PC-9 (cell line): ENCODE data around the gene PTAFR. TPM values are rescaled to one million over a fixed set of nuclear protein-coding genes. Genes with fewer than 3 reads are reported as not detected.

Experiments used
- BruUV-seq: library from RNA; stranded (reverse); fragments of 400-500 nt; replicated peaks from 2 replicates; lab custom pipeline; 2021; lab: Mats Ljungman, UMichigan
- CTCF ChIA-PET: fragments of 300-600 bp; sonication (Branson Sonifier 250); formaldehyde crosslinking; loops from one replicate; lab custom pipeline; 2022; ENCODE audit warnings: antibody characterized with exemption; lab: Charles Lee
- POLR2A ChIA-PET: fragments of 300-600 bp; sonication (Branson Sonifier 250); formaldehyde crosslinking; loops from one replicate; lab custom pipeline; 2022; ENCODE audit warnings: antibody characterized with exemption; ENCODE audit not compliant: unreplicated experiment; lab: Charles Lee
- DNase-seq, 2 experiments: peaks; one replicate each; pipeline versions ENCODE4 v3.0.0 to v3.0.0-alpha.2; 2015 to 2022; ENCODE audit warnings: mixed read lengths in 1 of 2
- H2AFZ ChIP-seq: fragments of 200-600 bp; sonication (generic); 2 replicates; pipeline ENCODE4 v1.8.1; 2017; ENCODE audit warnings: antibody characterized with exemption
- H3F3A ChIP-seq: fragments of 200-600 bp; sonication (generic); 2 replicates; pipeline ENCODE4 v1.8.1; 2017; ENCODE audit warnings: antibody characterized with exemption, mild to moderate bottlenecking, low read depth; ENCODE audit not compliant: insufficient read depth
- H3K27ac ChIP-seq: fragments of 200-600 bp; sonication (generic); 2 replicates; pipeline ENCODE4 v1.6.1; 2016; ENCODE audit warnings: mixed run types
- H3K27me3 ChIP-seq: fragments of 200-600 bp; sonication (generic); 2 replicates; pipeline ENCODE4 v1.6.1; 2016; ENCODE audit warnings: low read depth, mixed run types; ENCODE audit not compliant: insufficient read depth
- H3K36me3 ChIP-seq: fragments of 200-600 bp; sonication (generic); 2 replicates; pipeline ENCODE4 v1.6.1; 2016; ENCODE audit warnings: low read depth, mixed run types
- H3K4me1 ChIP-seq: fragments of 200-600 bp; sonication (generic); replicated peaks from 2 replicates; pipeline ENCODE4 v1.6.1; 2016; ENCODE audit warnings: mixed run types; ENCODE audit not compliant: insufficient read depth
- H3K4me2 ChIP-seq: fragments of 200-600 bp; sonication (generic); 2 replicates; pipeline ENCODE4 v1.6.1; 2017; ENCODE audit warnings: mixed run types
- H3K4me3 ChIP-seq: fragments of 200-600 bp; sonication (generic); 2 replicates; pipeline ENCODE4 v1.6.1; 2016; ENCODE audit warnings: mixed run types
- H3K79me2 ChIP-seq: fragments of 200-600 bp; sonication (generic); 2 replicates; pipeline ENCODE4 v1.6.1; 2017; ENCODE audit warnings: low read depth, mixed run types
- H3K9me2 ChIP-seq: fragments of 200-600 bp; sonication (generic); 2 replicates; pipeline ENCODE4 v1.8.1; 2017; ENCODE audit warnings: mild to moderate bottlenecking; ENCODE audit not compliant: insufficient read depth
- H3K9me3 ChIP-seq: fragments of 200-600 bp; sonication (generic); 2 replicates; pipeline ENCODE4 v1.8.1; 2016; ENCODE audit warnings: low read depth; ENCODE audit not compliant: insufficient read depth
- H4K20me1 ChIP-seq: fragments of 200-600 bp; sonication (generic); 2 replicates; pipeline ENCODE4 v1.8.1; 2017; ENCODE audit not compliant: insufficient read depth
- EZH2 ChIP-seq: fragments of 200-600 bp; sonication (generic); IDR thresholded peaks from 2 replicates; pipeline ENCODE4 v1.8.0; 2017; ENCODE audit warnings: antibody characterized with exemption, low read depth
- intact Hi-C: fragments of 100-400 bp; cut with micrococcal nuclease; formaldehyde crosslinking; loops from one replicate; pipeline ENCODE4 v1.10.0; 2022; ENCODE audit not compliant: unreplicated experiment
- total RNA-seq: library from RNA; stranded (reverse); gene quantifications from 2 replicates; pipeline ENCODE4 v1.2.3, GENCODE V29; 2021
- TF ChIP-seq, protein P1 (sequence below): fragments of 200-600 bp; sonication (generic); conservative IDR thresholded peaks from 2 replicates; pipeline ENCODE4 v1.6.1; 2017; ENCODE audit warnings: mixed run types, antibody characterized with exemption, mild to moderate bottlenecking, moderate library complexity

The PTAFR gene
- total RNA-seq, 1 experiment from 2014 or later: 12.2 TPM

DNA sequence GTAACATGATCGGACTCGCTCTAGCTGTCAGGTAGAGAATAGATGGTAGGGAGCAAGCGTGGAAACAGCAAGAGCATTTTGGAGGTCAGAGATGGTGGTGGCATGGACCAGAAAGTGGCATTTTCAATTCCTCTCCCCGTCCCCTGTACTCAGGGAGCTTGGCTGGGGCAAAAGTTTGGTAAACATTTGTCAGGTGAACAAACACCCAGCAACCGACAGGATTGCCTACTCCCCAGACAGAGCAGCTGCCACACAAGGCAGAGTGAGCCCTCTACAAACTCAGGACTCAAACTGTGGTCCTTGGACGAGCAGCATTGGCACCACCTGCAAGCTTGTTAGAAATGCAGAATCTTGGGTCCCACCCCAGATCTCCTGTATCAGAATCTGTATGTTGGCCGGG lies 14.3 kb downstream of the PTAFR start:
- BruUV-seq: no TSS peak
- CTCF ChIA-PET: no interaction called here

DNA sequence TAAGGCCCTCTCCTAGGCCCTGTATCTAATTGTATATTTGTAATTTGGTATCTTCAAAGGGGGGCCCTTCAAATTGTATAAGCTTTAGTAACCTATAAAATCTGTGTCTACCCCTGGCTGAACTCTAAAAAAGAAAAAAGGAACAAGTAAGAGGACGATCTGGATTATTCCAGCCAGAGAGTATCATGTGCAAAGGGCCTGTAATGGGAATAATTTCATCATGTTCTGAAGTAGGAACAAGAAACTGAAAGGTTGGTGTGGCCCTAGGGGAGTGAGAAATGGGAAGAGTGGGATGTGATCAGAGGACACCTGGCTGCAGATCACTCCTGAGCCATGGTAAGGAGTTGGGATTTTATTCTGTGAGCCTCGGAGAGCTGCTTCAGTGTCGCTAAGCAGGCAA lies 14.7 kb downstream of the PTAFR start:
- H3K27ac ChIP-seq: no peak overlapping the region
- no peak for DNase-seq
- H3K27me3 ChIP-seq: no peaks in the 10 kb centered on the region
- POLR2A ChIA-PET: no interaction called here
- no peaks in the 10 kb centered on the region for H3K9me3 ChIP-seq
- H2AFZ ChIP-seq: no peak overlapping the region
- no peaks in the 10 kb centered on the region for H4K20me1 ChIP-seq
- H3K9me2 ChIP-seq: no peaks in the 10 kb centered on the region
- H3K4me1 ChIP-seq: no peaks in the 10 kb centered on the region
- TF ChIP-seq, protein P1, sequence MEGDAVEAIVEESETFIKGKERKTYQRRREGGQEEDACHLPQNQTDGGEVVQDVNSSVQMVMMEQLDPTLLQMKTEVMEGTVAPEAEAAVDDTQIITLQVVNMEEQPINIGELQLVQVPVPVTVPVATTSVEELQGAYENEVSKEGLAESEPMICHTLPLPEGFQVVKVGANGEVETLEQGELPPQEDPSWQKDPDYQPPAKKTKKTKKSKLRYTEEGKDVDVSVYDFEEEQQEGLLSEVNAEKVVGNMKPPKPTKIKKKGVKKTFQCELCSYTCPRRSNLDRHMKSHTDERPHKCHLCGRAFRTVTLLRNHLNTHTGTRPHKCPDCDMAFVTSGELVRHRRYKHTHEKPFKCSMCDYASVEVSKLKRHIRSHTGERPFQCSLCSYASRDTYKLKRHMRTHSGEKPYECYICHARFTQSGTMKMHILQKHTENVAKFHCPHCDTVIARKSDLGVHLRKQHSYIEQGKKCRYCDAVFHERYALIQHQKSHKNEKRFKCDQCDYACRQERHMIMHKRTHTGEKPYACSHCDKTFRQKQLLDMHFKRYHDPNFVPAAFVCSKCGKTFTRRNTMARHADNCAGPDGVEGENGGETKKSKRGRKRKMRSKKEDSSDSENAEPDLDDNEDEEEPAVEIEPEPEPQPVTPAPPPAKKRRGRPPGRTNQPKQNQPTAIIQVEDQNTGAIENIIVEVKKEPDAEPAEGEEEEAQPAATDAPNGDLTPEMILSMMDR: no peak
- TF ChIP-seq EZH2: no peak
- intact Hi-C loops: no loop called here
- no peaks in the 10 kb centered on the region for H3K79me2 ChIP-seq
- no TSS peak for BruUV-seq
- H3K36me3 ChIP-seq: no peaks in the 10 kb centered on the region
- H3K4me3 ChIP-seq: no peak overlapping the region
- no peaks in the 10 kb centered on the region; the same call in 1 of the 2 replicates for H3F3A ChIP-seq
- no peak overlapping the region for H3K4me2 ChIP-seq
- CTCF ChIA-PET: no interaction called here

More for the DNA sequence above, 14.3 kb downstream of the PTAFR start:
- no peak for DNase-seq
- H3K4me2 ChIP-seq: no peak overlapping the region
- POLR2A ChIA-PET: no interaction called here
- intact Hi-C loops: no loop called here
- H3K9me3 ChIP-seq: no peaks in the 10 kb centered on the region
- no peaks in the 10 kb centered on the region for H3K4me1 ChIP-seq
- no peak overlapping the region for H2AFZ ChIP-seq
- no peaks in the 10 kb centered on the region for H3K79me2 ChIP-seq
- no peaks in the 10 kb centered on the region; the same call in 1 of the 2 replicates for H3F3A ChIP-seq
- H3K9me2 ChIP-seq: no peaks in the 10 kb centered on the region
- no peaks in the 10 kb centered on the region for H3K27me3 ChIP-seq
- no peaks in the 10 kb centered on the region for H4K20me1 ChIP-seq
- H3K27ac ChIP-seq: no peak overlapping the region
- H3K4me3 ChIP-seq: no peak overlapping the region
- H3K36me3 ChIP-seq: no peaks in the 10 kb centered on the region
- no peak for TF ChIP-seq EZH2
- TF ChIP-seq, protein P1: no peak

DNA sequence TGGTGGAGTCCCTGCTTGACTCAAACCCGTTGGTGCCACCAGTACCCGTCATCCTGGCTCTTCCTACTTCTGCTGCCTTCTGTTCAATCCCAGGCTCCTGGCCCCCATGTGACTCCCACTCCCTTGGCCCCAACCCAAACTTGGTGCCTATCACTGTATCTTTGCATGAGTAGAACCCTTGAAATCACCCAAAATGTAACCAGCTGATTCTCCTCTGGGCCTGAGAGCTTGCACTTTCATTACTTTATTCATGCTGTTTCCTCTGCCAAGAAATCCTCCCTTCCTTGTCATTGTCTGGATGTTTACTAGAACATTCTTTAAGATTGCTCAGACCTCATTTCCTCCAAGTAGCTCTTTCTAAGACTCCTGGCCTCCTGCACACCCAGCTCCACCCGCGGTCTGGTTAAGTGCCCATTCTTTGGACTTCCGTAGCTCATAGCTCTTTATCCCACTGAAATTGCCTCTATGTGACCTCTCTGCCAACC lies 15.7 kb downstream of the PTAFR start:
- Histone ChIP-seq H3K9me2 (no peaks in the 10 kb centered on the region), H2AFZ (no peak overlapping the region), H3K4me3 (no peak overlapping the region), H3K4me1 (no peaks in the 10 kb centered on the region), H3K4me2 (no peak overlapping the region), H3K36me3 (no peaks in the 10 kb centered on the region), H3K79me2 (no peaks in the 10 kb centered on the region), H4K20me1 (no peaks in the 10 kb centered on the region), H3K27ac (no peak overlapping the region), H3K9me3 (no peaks in the 10 kb centered on the region), H3F3A (no peaks in the 10 kb centered on the region; the same call in 1 of the 2 replicates), H3K27me3 (no peaks in the 10 kb centered on the region)
- TF ChIP-seq, protein P1: no peak
- TF ChIP-seq EZH2: no peak
- no TSS peak for BruUV-seq
- no peak for DNase-seq
- intact Hi-C loops: no loop called here
- CTCF ChIA-PET: interaction anchor here (0.5 kb wide), 1 partner anchor 74 kb away, joined by 4 read pairs; no protein-coding TSS in a partner anchor
- POLR2A ChIA-PET: interaction anchor here (0.5 kb wide), 1 partner anchor 72 kb away, joined by 3 read pairs; the partner anchor contains the start of gene EYA3
